Endothelial cell of umbilical vein (primary cell): ENCODE data around the gene ADCY7.

Experiments
- EZH2 ChIP-seq: IDR thresholded peaks from 2 replicates; pipeline ENCODE4 v1.6.1; 2012; ENCODE audit warnings: borderline replicate concordance, low read depth, mild to moderate bottlenecking, moderate library complexity, low read length, inconsistent platforms; ENCODE audit not compliant: severe bottlenecking
- POLR2A ChIP-seq: IDR thresholded peaks from 2 replicates; pipeline ENCODE4 v1.6.1; 2012; ENCODE audit warnings: low read depth, mild to moderate bottlenecking, control low read depth, low read length
- POLR2AphosphoS5 ChIP-seq: IDR thresholded peaks from 2 replicates; pipeline ENCODE4 v1.6.1; 2012; ENCODE audit warnings: low read depth, mild to moderate bottlenecking, control low read depth, low read length, moderate library complexity; ENCODE audit not compliant: insufficient read depth
- TF ChIP-seq, protein P1 (sequence below), 2 donors: IDR thresholded peaks; 1 replicate in 1 of 2; 2 replicates in 1 of 2; pipeline ENCODE4 v1.5.1; 2011; ENCODE audit warnings: low read length in 2 of 2, mild to moderate bottlenecking in 2 of 2, moderate library complexity in 2 of 2, control low read depth in 1 of 2, inconsistent platforms in 1 of 2, low read depth in 1 of 2; ENCODE audit not compliant: insufficient read depth in 1 of 2; ENCODE audit errors: extremely low read depth in 1 of 2

DNA sequence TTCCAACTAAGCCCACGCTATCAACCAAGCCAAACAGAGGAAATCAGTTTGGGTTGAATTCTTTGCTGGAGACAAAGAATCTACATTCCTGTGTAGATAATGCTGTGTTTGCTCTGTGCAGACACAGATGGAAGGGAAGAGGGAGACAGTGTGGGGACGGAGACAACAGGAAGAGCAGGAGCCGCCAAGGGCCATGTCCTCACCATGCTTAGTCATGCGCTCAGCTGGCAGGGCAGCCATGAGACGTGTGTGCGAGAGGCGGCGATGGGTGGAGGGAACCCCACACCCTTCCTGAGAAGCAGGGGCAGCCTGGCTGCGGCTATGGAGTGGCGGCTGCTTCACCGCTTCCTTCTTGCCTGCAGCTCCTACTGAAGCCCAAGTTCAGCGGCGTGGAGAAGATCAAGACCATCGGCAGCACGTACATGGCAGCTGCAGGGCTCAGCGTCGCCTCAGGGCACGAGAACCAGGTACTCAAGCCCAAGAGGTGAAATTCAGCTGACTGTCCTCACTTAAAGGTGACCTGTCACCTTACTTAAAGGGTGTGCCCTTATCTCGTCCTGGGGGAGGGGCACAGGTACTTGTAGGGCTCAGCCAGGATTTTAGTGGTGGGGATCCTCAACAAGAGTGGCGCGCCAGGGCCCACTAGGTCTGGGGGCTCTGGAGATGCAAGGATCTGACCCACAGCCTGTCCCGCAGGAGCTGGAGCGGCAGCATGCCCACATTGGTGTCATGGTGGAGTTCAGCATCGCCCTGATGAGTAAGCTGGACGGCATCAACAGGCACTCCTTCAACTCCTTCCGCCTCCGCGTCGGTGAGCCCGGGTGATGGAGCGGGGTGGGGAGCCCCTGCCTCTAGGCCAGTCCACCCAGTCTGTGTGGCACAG is 47.5 kb downstream of the ADCY7 start:
- TF ChIP-seq, protein P1, sequence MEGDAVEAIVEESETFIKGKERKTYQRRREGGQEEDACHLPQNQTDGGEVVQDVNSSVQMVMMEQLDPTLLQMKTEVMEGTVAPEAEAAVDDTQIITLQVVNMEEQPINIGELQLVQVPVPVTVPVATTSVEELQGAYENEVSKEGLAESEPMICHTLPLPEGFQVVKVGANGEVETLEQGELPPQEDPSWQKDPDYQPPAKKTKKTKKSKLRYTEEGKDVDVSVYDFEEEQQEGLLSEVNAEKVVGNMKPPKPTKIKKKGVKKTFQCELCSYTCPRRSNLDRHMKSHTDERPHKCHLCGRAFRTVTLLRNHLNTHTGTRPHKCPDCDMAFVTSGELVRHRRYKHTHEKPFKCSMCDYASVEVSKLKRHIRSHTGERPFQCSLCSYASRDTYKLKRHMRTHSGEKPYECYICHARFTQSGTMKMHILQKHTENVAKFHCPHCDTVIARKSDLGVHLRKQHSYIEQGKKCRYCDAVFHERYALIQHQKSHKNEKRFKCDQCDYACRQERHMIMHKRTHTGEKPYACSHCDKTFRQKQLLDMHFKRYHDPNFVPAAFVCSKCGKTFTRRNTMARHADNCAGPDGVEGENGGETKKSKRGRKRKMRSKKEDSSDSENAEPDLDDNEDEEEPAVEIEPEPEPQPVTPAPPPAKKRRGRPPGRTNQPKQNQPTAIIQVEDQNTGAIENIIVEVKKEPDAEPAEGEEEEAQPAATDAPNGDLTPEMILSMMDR (IDR thresholded peaks at IDR 0.05; ENCODE audit: extremely low read depth in 1 of 2, insufficient read depth in 1 of 2, low read depth in 1 of 2, low read length in 2 of 2), result no peak
- TF ChIP-seq POLR2A (no peak), POLR2AphosphoS5 (no peak), EZH2 (no peak)
